SKM-1 (cell line): ENCODE results near the gene CHRM2.

ENCODE experiments used
- DNase-seq: peaks from one replicate; lab custom pipeline; 2025; ENCODE audit not compliant: unreplicated experiment; lab: John Stamatoyannopoulos, UW

Gene CHRM2

GRCh38 chr7:136891850-136892249 lies 23.4 kb downstream of the CHRM2 start:
- no peak for DNase-seq

GRCh38 chr7:136894789-136895188 lies 26.3 kb downstream of the CHRM2 start:
- DNase-seq: no peak

- DNase-seq: no peak
These were observed 29.2 kb downstream of the CHRM2 start for GRCh38 chr7:136897676-136898075.

- DNase-seq: no peak
These were observed 31.6 kb downstream of the CHRM2 start for GRCh38 chr7:136900005-136900404.

GRCh38 chr7:136910771-136911170 lies 42.3 kb downstream of the CHRM2 start:
- DNase-seq: no peak

- no peak for DNase-seq
These were observed 42.9 kb downstream of the CHRM2 start for GRCh38 chr7:136911344-136911743.

GRCh38 chr7:136912339-136912738 lies 43.9 kb downstream of the CHRM2 start:
- no peak for DNase-seq

- no peak for DNase-seq
These were observed 45.6 kb downstream of the CHRM2 start for GRCh38 chr7:136914016-136914415.

GRCh38 chr7:136919820-136920219 lies 51.4 kb downstream of the CHRM2 start:
- no peak for DNase-seq

- no peak for DNase-seq
These were observed 54.7 kb downstream of the CHRM2 start for GRCh38 chr7:136923111-136923667.

- no peak for DNase-seq
These were observed 56.6 kb downstream of the CHRM2 start for GRCh38 chr7:136925044-136925443.

GRCh38 chr7:136925556-136925955 lies 57.1 kb downstream of the CHRM2 start:
- no peak for DNase-seq

GRCh38 chr7:136931169-136931867 lies 62.9 kb downstream of the CHRM2 start:
- DNase-seq: no peak

GRCh38 chr7:136937436-136937835 lies 69.0 kb downstream of the CHRM2 start:
- no peak for DNase-seq

- no peak for DNase-seq
These were observed 70.0 kb downstream of the CHRM2 start for GRCh38 chr7:136938476-136938875.

- no peak for DNase-seq
These were observed 71.7 kb downstream of the CHRM2 start for GRCh38 chr7:136940122-136940521.

GRCh38 chr7:136940917-136941316 lies 72.5 kb downstream of the CHRM2 start:
- DNase-seq: no peak

GRCh38 chr7:136941816-136942215 lies 73.4 kb downstream of the CHRM2 start:
- no peak for DNase-seq

GRCh38 chr7:136942401-136942800 lies 73.9 kb downstream of the CHRM2 start:
- no peak for DNase-seq

- DNase-seq: no peak
These were observed 74.5 kb downstream of the CHRM2 start for GRCh38 chr7:136942994-136943393.

- DNase-seq: no peak
These were observed 78.9 kb downstream of the CHRM2 start for GRCh38 chr7:136947347-136947746.

GRCh38 chr7:136950331-136950730 lies 81.9 kb downstream of the CHRM2 start:
- DNase-seq: no peak

- DNase-seq: no peak
These were observed 84.9 kb downstream of the CHRM2 start for GRCh38 chr7:136953386-136953785.
